Suprapubic skin (tissue), 4 donors: ENCODE data around the gene SPEG.

Experiments
- POLR2A ChIP-seq, 2 donors: fragments of 450-650 bp; IDR thresholded peaks; one replicate each; pipeline ENCODE4 v1.6.1; 2017; ENCODE audit warnings: antibody characterized with exemption in 2 of 2, mild to moderate bottlenecking in 2 of 2, moderate library complexity in 2 of 2
- POLR2AphosphoS5 ChIP-seq, 3 donors: sonication (generic); formaldehyde crosslinking; IDR thresholded peaks; one replicate each; pipeline ENCODE4 v1.6.1; 2017; ENCODE audit warnings: antibody characterized with exemption in 3 of 3
- TF ChIP-seq, protein P1 (sequence below), 2 donors: fragments of 200-600 bp in 1 of 2; fragments of 450-650 bp in 1 of 2; sonication (generic) in 1 of 2; IDR thresholded peaks; one replicate each; pipeline ENCODE4 v1.5.1; 2016 to 2019; ENCODE audit warnings: antibody characterized with exemption in 2 of 2, mild to moderate bottlenecking in 1 of 2, moderate library complexity in 1 of 2

DNA sequence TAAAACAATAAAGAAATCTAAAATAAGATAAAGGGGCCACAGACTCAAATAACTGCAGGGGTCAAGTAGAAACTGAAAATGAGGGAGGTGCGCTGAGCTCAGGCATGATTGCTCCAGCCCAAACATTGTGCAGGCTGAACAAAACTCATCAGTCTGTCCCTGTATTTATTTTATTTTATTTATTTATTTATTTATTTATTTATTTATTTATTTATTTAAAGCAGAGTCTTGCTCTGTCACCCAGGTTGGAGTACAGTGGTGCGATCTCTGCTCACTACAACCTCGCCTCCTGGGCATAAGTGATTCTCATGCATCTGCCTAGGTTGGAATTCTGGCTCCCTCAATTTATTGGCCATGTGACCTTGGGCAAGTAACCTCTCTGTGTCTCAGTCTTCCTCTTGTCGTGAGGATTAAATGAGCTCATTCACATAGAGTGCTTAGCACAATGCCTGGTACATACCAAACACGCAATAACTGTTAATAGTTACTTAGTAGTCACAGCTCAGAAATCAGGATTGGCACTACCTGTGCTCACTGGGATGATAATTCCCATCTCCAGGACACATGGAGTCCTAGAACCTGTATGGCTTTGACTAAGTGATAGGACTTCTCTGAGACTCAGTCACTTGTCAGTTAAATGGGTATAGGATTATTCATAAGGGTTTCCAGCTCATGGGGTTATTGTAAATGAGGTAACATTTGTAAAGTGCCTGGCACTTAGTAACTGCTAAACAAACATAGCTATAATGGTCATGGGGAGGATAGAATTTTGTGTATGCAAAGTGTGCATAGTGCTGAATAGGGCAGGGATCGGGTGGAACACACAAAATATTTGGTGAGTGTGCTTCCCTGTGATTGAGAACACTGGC, 6.0 kb downstream of the SPEG start:
- TF ChIP-seq, protein P1, sequence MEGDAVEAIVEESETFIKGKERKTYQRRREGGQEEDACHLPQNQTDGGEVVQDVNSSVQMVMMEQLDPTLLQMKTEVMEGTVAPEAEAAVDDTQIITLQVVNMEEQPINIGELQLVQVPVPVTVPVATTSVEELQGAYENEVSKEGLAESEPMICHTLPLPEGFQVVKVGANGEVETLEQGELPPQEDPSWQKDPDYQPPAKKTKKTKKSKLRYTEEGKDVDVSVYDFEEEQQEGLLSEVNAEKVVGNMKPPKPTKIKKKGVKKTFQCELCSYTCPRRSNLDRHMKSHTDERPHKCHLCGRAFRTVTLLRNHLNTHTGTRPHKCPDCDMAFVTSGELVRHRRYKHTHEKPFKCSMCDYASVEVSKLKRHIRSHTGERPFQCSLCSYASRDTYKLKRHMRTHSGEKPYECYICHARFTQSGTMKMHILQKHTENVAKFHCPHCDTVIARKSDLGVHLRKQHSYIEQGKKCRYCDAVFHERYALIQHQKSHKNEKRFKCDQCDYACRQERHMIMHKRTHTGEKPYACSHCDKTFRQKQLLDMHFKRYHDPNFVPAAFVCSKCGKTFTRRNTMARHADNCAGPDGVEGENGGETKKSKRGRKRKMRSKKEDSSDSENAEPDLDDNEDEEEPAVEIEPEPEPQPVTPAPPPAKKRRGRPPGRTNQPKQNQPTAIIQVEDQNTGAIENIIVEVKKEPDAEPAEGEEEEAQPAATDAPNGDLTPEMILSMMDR (IDR thresholded peaks at IDR 0.05), result no peak
- TF ChIP-seq POLR2AphosphoS5 (IDR thresholded peaks at IDR 0.05) (no peak), POLR2A (IDR thresholded peaks at IDR 0.05) (no peak)
